B cell (primary cell): ENCODE measurements around the gene ADAD1. TPM values are rescaled to one million over a fixed set of nuclear protein-coding genes. Genes with fewer than 3 reads are reported as not detected.

ENCODE experiments used
- ATAC-seq: fragments of 200-7000 bp; cut with Tn5 transposase; one replicate; pipeline ENCODE4 v1.10.0; 2021; ENCODE audit warnings: low read depth, mild to moderate bottlenecking, moderate number of reproducible peaks, moderate library complexity
- CTCF ChIA-PET: fragments of 350-600 bp; sonication (Branson Sonifier 250); formaldehyde crosslinking; loops from one replicate; lab custom pipeline; 2021; ENCODE audit warnings: antibody characterized with exemption, inconsistent platforms; lab: Charles Lee
- POLR2A ChIA-PET: fragments of 350-600 bp; sonication (Branson Sonifier 250); formaldehyde crosslinking; loops from one replicate; lab custom pipeline; 2021; ENCODE audit warnings: antibody characterized with exemption; lab: Charles Lee
- DNase-seq: peaks from one replicate; pipeline ENCODE4 v3.0.0; 2013
- H2AFZ ChIP-seq: 2 replicates; pipeline ENCODE4 v1.6.1; 2012; ENCODE audit warnings: mild to moderate bottlenecking, low read depth, low read length; ENCODE audit not compliant: insufficient read depth, poor library complexity, severe bottlenecking
- H3K27ac ChIP-seq, 2 donors: 1 replicate in 1 of 2; 2 replicates in 1 of 2; pipeline ENCODE4 v1.5.1; 2012 to 2013; ENCODE audit warnings: low read length in 2 of 2, mild to moderate bottlenecking in 2 of 2, moderate library complexity in 1 of 2
- H3K27me3 ChIP-seq, 4 experiments: fragments of 200-600 bp in 1 of 4; sonication (generic) in 1 of 4; replicated peaks in 1 of 4; 1 replicate in 2 of 4; 2 replicates in 2 of 4; pipeline versions ENCODE4 v1.6.1 to v1.7.0; 2013 to 2016; ENCODE audit warnings: low read length in 3 of 4, mild to moderate bottlenecking in 2 of 4, mixed read lengths in 1 of 4, moderate library complexity in 1 of 4; ENCODE audit not compliant: insufficient read depth in 4 of 4, control insufficient read depth in 3 of 4; ENCODE audit errors: control extremely low read depth in 1 of 4
- H3K36me3 ChIP-seq, 2 experiments: replicated peaks in 1 of 2; 1 replicate in 1 of 2; 2 replicates in 1 of 2; pipeline versions ENCODE4 v1.6.1 to v1.7.1; 2013; ENCODE audit warnings: low read length in 1 of 2; ENCODE audit not compliant: insufficient read depth in 2 of 2, control insufficient read depth in 1 of 2; ENCODE audit errors: control extremely low read depth in 1 of 2, extremely low read depth in 1 of 2
- H3K4me1 ChIP-seq, 2 donors: fragments of 200-600 bp in 1 of 2; sonication (generic) in 1 of 2; 1 replicate in 1 of 2; 2 replicates in 1 of 2; pipeline versions ENCODE4 v1.5.1 to v1.6.1; 2013 to 2017; ENCODE audit warnings: low read length in 2 of 2; ENCODE audit not compliant: control insufficient read depth in 2 of 2, insufficient read depth in 2 of 2
- H3K4me2 ChIP-seq: replicated peaks from 2 replicates; pipeline ENCODE3; 2012; ENCODE audit warnings: mild to moderate bottlenecking, low read depth, low read length; ENCODE audit not compliant: poor library complexity, severe bottlenecking
- H3K4me3 ChIP-seq, 5 experiments: fragments of 200-600 bp in 1 of 5; sonication (generic) in 1 of 5; 1 replicate in 3 of 5; 2 replicates in 2 of 5; pipeline versions ENCODE4 v1.5.1 to v1.7.0; 2011 to 2016; ENCODE audit warnings: low read length in 4 of 5, mild to moderate bottlenecking in 4 of 5, low read depth in 2 of 5, control low read depth in 1 of 5, moderate library complexity in 1 of 5; ENCODE audit not compliant: insufficient read depth in 1 of 5; ENCODE audit errors: control extremely low read depth in 1 of 5, extremely low read depth in 1 of 5
- H3K79me2 ChIP-seq: fragments of 200-600 bp; sonication (generic); one replicate; pipeline ENCODE4 v1.6.0; 2016; ENCODE audit warnings: low read length; ENCODE audit not compliant: control insufficient read depth, insufficient read depth
- H3K9ac ChIP-seq: fragments of 200-600 bp; sonication (generic); 2 replicates; pipeline ENCODE4 v1.6.1; 2017; ENCODE audit warnings: mild to moderate bottlenecking, low read length, moderate library complexity
- H3K9me3 ChIP-seq, 3 donors: one replicate each; pipeline versions ENCODE4 v1.6.1 to v1.7.1; 2013; ENCODE audit warnings: low read length in 2 of 3; ENCODE audit not compliant: control insufficient read depth in 2 of 3, insufficient read depth in 1 of 3; ENCODE audit errors: control extremely low read depth in 1 of 3
- H4K20me1 ChIP-seq: 2 replicates; pipeline ENCODE4 v1.6.0; 2012; ENCODE audit warnings: mild to moderate bottlenecking, low read length; ENCODE audit not compliant: insufficient read depth, control insufficient read depth, poor library complexity, severe bottlenecking
- H3K27ac Mint-ChIP-seq: one replicate; pipeline ENCODE4 v1.8.0; 2021; ENCODE audit warnings: mixed read lengths
- H3K27me3 Mint-ChIP-seq: one replicate; pipeline ENCODE4 v1.8.0; 2021; ENCODE audit warnings: mixed read lengths
- H3K4me1 Mint-ChIP-seq: one replicate; pipeline ENCODE4 v1.8.0; 2021; ENCODE audit warnings: mixed read lengths
- H3K4me3 Mint-ChIP-seq: one replicate; pipeline ENCODE4 v1.8.0; 2021; ENCODE audit warnings: mixed read lengths
- H3K9me3 Mint-ChIP-seq: one replicate; pipeline ENCODE4 v1.8.0; 2022; ENCODE audit warnings: mixed read lengths; ENCODE audit not compliant: insufficient read depth
- CTCF ChIP-seq: fragments of 200-600 bp; IDR thresholded peaks from one replicate; pipeline ENCODE4 v1.8.0; 2022; ENCODE audit warnings: antibody characterized with exemption, mild to moderate bottlenecking
- EZH2 ChIP-seq: IDR thresholded peaks from 2 replicates; pipeline ENCODE4 v1.6.1; 2012; ENCODE audit warnings: borderline replicate concordance, low read depth, mild to moderate bottlenecking, moderate library complexity, low read length; ENCODE audit not compliant: insufficient read depth, poor library complexity, severe bottlenecking
- WGBS: methylation state at CpG from one replicate; pipeline ENCODE4 v1.1.5; 2013; ENCODE audit warnings: missing lambda C conversion rate; ENCODE audit not compliant: insufficient coverage; 5-methylcytosine and 5-hydroxymethylcytosine counted together
- intact Hi-C: fragments of 100-400 bp; cut with micrococcal nuclease; formaldehyde crosslinking; loops from one replicate; pipeline ENCODE4 v1.10.0; 2022
- polyA plus RNA-seq: library from polyadenylated mRNA; depleted of rRNA; stranded (reverse); fragments of >200 nt; gene quantifications from 2 replicates; pipeline ENCODE4 v1.2.3, GENCODE V29; 2012
- total RNA-seq, 2 donors: library from RNA; stranded (reverse); fragments of 120-200 nt in 1 of 2; gene quantifications; 1 replicate in 1 of 2; 2 replicates in 1 of 2; pipeline versions ENCODE4 v1.2.3 to v1.2.4, GENCODE V29; 2013 to 2022

ADAD1 gene
- total and polyA plus RNA-seq, 2 donors (not counting 1 experiment from before 2014, with no cell fraction given), result not detected

DNA sequence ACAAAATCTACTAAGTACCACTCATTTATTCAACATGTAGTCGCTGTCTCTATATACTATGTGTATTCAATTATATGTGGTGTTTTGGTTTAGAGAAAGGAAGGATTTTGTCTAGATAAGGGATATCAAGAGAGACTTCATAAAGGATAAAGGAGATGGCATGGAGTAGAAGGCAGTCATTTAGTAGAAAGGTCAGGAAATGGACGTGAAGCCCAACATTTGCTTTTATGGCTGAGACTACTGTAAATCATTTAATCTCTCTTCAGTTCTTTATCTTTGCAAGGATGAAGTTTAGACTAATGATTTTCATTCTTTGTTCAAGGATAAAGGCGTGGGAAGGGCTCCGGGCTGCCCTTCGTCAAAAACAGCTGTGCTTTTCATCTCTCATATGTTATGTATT, 52.5 kb downstream of the ADAD1 start:
- Histone ChIP-seq H3K4me3 (no peak overlapping the region), H3K27ac (no peak overlapping the region), H4K20me1 (no peaks in the 10 kb centered on the region), H2AFZ (no peak overlapping the region), H3K27me3 (no peaks in the 10 kb centered on the region), H3K9me3 (no peaks in the 10 kb centered on the region), H3K36me3 (no peaks in the 10 kb centered on the region), H3K4me2 (no peak overlapping the region), H3K4me1 (no peaks in the 10 kb centered on the region), H3K9ac (no peak overlapping the region), H3K79me2 (no peaks in the 10 kb centered on the region)
- CTCF ChIA-PET, result no interaction called here
- Mint-ChIP-seq H3K4me3 (no peak overlapping the region), H3K27me3 (peaks cover 4% of the 10 kb centered on the region), H3K4me1 (no peaks in the 10 kb centered on the region), H3K9me3 (no peaks in the 10 kb centered on the region), H3K27ac (no peak overlapping the region)
- POLR2A ChIA-PET, result no interaction called here
- no CpG with 5 or more reads among the region's 5 CpGs for WGBS
- intact Hi-C loops, result no loop called here
- no peak for TF ChIP-seq CTCF
- no peak for TF ChIP-seq EZH2
- DNase-seq, result no peak
- ATAC-seq, result no peak

- Histone ChIP-seq H3K27ac (no peak overlapping the region), H3K4me1 (no peaks in the 10 kb centered on the region), H3K9me3 (no peaks in the 10 kb centered on the region), H3K4me3 (no peak overlapping the region), H3K9ac (no peak overlapping the region), H3K79me2 (no peaks in the 10 kb centered on the region), H3K36me3 (no peaks in the 10 kb centered on the region), H4K20me1 (no peaks in the 10 kb centered on the region), H3K27me3 (no peaks in the 10 kb centered on the region), H2AFZ (no peak overlapping the region), H3K4me2 (no peak overlapping the region)
- intact Hi-C loops, result no loop called here
- TF ChIP-seq CTCF, result no peak
- Mint-ChIP-seq H3K4me1 (no peaks in the 10 kb centered on the region), H3K4me3 (no peak overlapping the region), H3K27me3 (peaks cover 4% of the 10 kb centered on the region), H3K27ac (no peak overlapping the region), H3K9me3 (no peaks in the 10 kb centered on the region)
- ATAC-seq (no peak), DNase-seq (no peak)
- ChIA-PET POLR2A (no interaction called here), CTCF (no interaction called here)
- no CpG with 5 or more reads among the region's 3 CpGs for WGBS
These were observed 55.5 kb downstream of the ADAD1 start for GRCh38 chr4:122434285-122434684.
